GM10266 (cell line): ENCODE data around the gene HTR2A.

ENCODE experiments used
- DNase-seq: peaks from one replicate; pipeline ENCODE4 v3.0.0; 2012; ENCODE audit errors: extremely low spot score
- TF ChIP-seq, protein P1 (sequence below): IDR thresholded peaks from 2 replicates; pipeline ENCODE4 v1.5.1; 2012; ENCODE audit warnings: mild to moderate bottlenecking, low read depth; ENCODE audit not compliant: control insufficient read depth, insufficient read depth; ENCODE audit errors: missing control alignments

The HTR2A gene

GRCh38 chr13:46895381-46895780, 1.5 kb downstream of the HTR2A start:
- TF ChIP-seq, protein P1, sequence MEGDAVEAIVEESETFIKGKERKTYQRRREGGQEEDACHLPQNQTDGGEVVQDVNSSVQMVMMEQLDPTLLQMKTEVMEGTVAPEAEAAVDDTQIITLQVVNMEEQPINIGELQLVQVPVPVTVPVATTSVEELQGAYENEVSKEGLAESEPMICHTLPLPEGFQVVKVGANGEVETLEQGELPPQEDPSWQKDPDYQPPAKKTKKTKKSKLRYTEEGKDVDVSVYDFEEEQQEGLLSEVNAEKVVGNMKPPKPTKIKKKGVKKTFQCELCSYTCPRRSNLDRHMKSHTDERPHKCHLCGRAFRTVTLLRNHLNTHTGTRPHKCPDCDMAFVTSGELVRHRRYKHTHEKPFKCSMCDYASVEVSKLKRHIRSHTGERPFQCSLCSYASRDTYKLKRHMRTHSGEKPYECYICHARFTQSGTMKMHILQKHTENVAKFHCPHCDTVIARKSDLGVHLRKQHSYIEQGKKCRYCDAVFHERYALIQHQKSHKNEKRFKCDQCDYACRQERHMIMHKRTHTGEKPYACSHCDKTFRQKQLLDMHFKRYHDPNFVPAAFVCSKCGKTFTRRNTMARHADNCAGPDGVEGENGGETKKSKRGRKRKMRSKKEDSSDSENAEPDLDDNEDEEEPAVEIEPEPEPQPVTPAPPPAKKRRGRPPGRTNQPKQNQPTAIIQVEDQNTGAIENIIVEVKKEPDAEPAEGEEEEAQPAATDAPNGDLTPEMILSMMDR, result no peak
- DNase-seq, result no peak

GRCh38 chr13:46894568-46894967, 2.3 kb downstream of the HTR2A start:
- DNase-seq, result no peak
- TF ChIP-seq, protein P1, result no peak

DNA sequence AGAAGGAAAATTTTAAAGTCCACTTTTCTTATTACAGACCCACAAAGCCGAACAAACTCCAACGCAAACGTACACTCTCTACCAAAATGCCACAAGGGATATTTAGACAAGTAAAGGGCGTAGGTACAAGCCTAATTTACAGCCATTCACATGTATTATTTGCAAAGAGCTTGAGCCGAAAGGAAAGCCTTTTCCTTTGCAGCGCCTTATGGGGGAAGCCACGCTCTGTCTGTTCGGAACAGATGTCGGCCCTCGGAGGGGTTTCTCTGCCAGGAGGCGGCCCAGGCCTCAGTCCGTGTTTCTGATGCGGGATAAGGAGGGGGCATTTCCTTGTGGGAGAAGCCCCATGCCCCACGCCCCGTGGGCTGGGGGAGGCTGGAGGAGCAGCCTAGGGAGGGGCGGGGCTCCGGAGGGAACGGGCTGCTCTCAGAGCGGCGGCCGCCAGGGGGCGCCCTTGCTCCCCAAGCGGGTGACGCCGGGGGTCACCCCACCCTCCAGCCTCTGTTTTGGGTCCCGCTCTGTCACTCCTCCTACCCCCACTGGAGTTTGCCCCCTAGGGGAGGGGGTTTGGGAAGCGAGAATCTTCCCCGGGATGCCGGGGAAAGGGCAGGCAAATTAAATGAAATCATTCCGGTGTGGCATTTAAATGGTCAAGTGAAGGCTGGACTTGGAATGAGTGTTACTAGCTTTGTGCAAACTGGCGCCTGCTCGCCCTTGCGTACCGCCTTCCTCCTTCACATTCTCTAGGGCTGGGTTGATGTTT, 2.9 kb downstream of the HTR2A start:
- TF ChIP-seq, protein P1, result peak; percentile 74
- peak; percentile 73 for DNase-seq

DNA sequence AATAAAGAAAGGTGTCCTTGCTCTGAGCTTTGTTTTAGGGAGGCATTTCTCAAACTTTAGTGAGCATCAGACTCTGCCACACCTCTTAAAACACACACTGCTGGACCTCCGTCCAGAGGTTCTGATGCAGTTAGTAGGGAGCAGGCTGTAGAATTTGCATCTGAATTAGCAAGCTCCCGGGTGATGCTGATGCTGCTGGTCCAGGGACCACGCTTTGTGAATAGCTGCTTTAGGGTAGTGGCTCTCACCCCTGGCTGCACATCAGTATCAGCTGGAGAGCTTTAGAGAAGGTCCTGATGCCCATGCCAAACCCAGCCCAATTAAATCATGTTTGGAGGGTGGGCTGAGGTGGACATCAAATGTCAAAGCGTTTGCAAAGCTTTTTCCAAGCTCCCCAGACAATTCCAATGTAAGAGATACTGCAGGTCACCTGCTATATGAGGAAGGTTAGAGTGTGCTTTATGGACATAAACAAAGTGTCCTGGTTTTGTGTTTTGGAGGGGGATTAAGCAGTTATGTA, 3.6 kb downstream of the HTR2A start:
- DNase-seq, result no peak

GRCh38 chr13:46885018-46885417, 11.8 kb downstream of the HTR2A start:
- no peak for DNase-seq
- TF ChIP-seq, protein P1, result no peak

More for the DNA sequence above, 3.6 kb downstream of the HTR2A start:
- TF ChIP-seq, protein P1, result no peak

DNA sequence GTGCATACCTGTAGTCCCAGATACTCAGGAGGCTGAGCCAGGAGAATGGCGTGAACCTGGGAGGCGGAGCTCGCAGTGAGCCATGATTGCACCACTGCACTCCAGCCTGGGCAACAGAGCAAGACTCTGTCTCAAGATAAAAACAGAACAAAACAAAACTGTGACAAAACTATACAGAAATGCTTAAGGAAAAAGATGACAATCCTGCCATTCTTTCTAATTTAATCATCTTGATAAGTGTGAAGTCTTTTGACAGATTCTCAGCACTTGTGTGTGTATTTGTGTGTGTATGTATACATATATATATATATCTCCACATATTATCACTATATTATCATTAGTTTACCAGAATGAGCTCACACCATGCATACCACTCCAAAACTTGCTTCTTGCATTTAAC, 12.3 kb downstream of the HTR2A start:
- no peak for DNase-seq
- TF ChIP-seq, protein P1, result no peak

GRCh38 chr13:46881621-46882020, 15.2 kb downstream of the HTR2A start:
- no peak for DNase-seq
- TF ChIP-seq, protein P1, result no peak
